ENCODE measurements around the gene FMOD.

FMOD gene

GRCh38 chr1:203295796-203296195 lies 55.1 kb downstream of the FMOD start:
- Histone ChIP-seq H3K27me3 (ENCODE audit: insufficient read depth, low read length) (peaks cover 33% of the 10 kb centered on the region), H3K36me3 (ENCODE audit: insufficient read depth, low read length) (no peaks in the 10 kb centered on the region), H3K4me3 (ENCODE audit: low read depth, low read length) (no peak overlapping the region), H3K4me1 (ENCODE audit: control insufficient read depth, insufficient read depth, low read length, unreplicated experiment) (peaks cover under 1% of the 10 kb centered on the region), H2AFZ (ENCODE audit: low read length, unreplicated experiment) (no peak overlapping the region), H3K79me2 (ENCODE audit: control insufficient read depth, insufficient read depth, low read length, unreplicated experiment) (no peaks in the 10 kb centered on the region), H3K27ac (ENCODE audit: low read depth, low read length) (no peak overlapping the region)

DNA sequence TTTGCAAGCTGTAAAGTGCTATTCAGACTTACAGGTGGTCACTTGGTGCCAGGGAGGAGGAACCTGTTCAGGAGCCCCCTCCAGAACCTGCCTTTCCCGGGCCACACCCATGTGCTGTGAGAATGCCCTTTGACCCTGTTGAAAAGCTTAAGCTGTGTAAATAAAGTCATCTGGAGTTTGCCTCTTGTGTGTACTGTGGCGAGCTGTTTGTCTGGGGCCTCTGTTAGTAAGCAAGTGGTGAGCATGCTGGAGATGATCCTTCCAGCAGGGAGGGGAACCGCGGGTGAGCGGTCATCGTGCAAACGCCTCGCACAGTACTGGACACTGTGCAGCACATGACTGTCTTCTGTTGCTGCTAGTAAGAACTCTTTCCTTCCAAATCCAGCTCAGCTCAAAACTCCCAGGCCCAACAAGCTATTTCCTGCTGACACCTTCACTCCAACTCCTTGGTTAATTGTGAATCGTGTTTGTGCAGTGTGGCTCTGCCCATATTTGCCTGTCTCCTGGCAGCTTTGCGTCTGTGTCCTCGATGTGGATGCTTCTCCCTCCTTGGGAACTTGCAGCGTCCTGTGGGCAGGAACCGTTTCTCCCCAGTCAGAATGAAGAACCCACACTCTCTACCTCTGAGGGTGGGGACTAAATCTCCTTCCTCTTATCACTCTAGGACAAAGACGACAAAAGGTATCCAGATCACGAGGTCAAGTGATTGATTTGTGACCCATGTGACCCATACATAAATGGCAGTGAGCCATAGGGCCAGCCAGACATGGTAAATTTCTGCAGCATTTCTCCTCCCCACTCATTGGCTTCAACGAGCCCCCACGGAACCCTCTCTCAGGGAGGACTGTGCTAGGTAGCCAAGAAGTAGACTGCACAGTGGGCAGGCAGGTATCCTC lies 59.5 kb downstream of the FMOD start:
- no peak overlapping the region for H2AFZ ChIP-seq (ENCODE audit: low read length, unreplicated experiment)
- H3K36me3 ChIP-seq (ENCODE audit: insufficient read depth, low read length): no peaks in the 10 kb centered on the region
- H3K4me3 ChIP-seq (ENCODE audit: low read depth, low read length): no peak overlapping the region
- peaks cover 11% of the 10 kb centered on the region for H3K4me1 ChIP-seq (ENCODE audit: control insufficient read depth, insufficient read depth, low read length, unreplicated experiment)
- no peaks in the 10 kb centered on the region for H3K79me2 ChIP-seq (ENCODE audit: control insufficient read depth, insufficient read depth, low read length, unreplicated experiment)
- H3K27ac ChIP-seq (ENCODE audit: low read depth, low read length): no peak overlapping the region
- peaks cover 25% of the 10 kb centered on the region for H3K27me3 ChIP-seq (ENCODE audit: insufficient read depth, low read length)

Data from ACC112 (cell line).